ENCODE measurements around the gene ZNF668. TPM values are rescaled to one million over a fixed set of nuclear protein-coding genes. Genes with fewer than 3 reads are reported as not detected.

The ZNF668 gene
- total RNA-seq, 3 donors from 2014 or later (not counting 1 experiment from before 2014, with no cell fraction given), result 11.0 to 27.4 (median 22.6) TPM

- H3K36me3 Mint-ChIP-seq, result no peaks in the 10 kb centered on the region
- no peak for ATAC-seq
- peak overlapping the region in 1 of 2 donors; percentile 36 for H3K27ac Mint-ChIP-seq
- 95% methylated on average over 12 of the region's 12 CpGs for WGBS (ENCODE audit: insufficient coverage)
- H3K4me3 Mint-ChIP-seq, result peak overlapping the region; percentile 85
- TF ChIP-seq, protein P1, sequence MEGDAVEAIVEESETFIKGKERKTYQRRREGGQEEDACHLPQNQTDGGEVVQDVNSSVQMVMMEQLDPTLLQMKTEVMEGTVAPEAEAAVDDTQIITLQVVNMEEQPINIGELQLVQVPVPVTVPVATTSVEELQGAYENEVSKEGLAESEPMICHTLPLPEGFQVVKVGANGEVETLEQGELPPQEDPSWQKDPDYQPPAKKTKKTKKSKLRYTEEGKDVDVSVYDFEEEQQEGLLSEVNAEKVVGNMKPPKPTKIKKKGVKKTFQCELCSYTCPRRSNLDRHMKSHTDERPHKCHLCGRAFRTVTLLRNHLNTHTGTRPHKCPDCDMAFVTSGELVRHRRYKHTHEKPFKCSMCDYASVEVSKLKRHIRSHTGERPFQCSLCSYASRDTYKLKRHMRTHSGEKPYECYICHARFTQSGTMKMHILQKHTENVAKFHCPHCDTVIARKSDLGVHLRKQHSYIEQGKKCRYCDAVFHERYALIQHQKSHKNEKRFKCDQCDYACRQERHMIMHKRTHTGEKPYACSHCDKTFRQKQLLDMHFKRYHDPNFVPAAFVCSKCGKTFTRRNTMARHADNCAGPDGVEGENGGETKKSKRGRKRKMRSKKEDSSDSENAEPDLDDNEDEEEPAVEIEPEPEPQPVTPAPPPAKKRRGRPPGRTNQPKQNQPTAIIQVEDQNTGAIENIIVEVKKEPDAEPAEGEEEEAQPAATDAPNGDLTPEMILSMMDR (IDR thresholded peaks at IDR 0.05), result no peak
- H3K27me3 Mint-ChIP-seq (ENCODE audit: low read depth in 2 of 2), result no peaks in the 10 kb centered on the region
- peaks cover 19 to 29% of the 10 kb centered on the region in 2 donors for H3K4me1 Mint-ChIP-seq
- DNase-seq, result no peak
- H3K9me3 ChIP-seq (ENCODE audit: control insufficient read depth, insufficient read depth, low read length), result no peaks in the 10 kb centered on the region
- H3K4me3 ChIP-seq (ENCODE audit: low read length), result no peak overlapping the region
- H3K27ac ChIP-seq (ENCODE audit: low read length), result no peak overlapping the region
- H3K36me3 ChIP-seq (ENCODE audit: control insufficient read depth, insufficient read depth, low read length), result peaks cover 23% of the 10 kb centered on the region
- H3K27me3 ChIP-seq (ENCODE audit: control insufficient read depth, insufficient read depth, low read length), result no peaks in the 10 kb centered on the region
- peaks cover 28% of the 10 kb centered on the region for H3K4me1 ChIP-seq (ENCODE audit: control insufficient read depth, insufficient read depth, low read length)
- H3K9me3 Mint-ChIP-seq, result no peaks in the 10 kb centered on the region
- intact Hi-C loops (cut with micrococcal nuclease), result loop anchor here (5.0 to 10.0 kb wide), 2 partner anchors 33 to 75 kb away; partner anchors contain the start of gene FUS
Measured at GRCh38 chr16:31109622-31110021, 35.6 kb upstream of the ZNF668 start.

DNA sequence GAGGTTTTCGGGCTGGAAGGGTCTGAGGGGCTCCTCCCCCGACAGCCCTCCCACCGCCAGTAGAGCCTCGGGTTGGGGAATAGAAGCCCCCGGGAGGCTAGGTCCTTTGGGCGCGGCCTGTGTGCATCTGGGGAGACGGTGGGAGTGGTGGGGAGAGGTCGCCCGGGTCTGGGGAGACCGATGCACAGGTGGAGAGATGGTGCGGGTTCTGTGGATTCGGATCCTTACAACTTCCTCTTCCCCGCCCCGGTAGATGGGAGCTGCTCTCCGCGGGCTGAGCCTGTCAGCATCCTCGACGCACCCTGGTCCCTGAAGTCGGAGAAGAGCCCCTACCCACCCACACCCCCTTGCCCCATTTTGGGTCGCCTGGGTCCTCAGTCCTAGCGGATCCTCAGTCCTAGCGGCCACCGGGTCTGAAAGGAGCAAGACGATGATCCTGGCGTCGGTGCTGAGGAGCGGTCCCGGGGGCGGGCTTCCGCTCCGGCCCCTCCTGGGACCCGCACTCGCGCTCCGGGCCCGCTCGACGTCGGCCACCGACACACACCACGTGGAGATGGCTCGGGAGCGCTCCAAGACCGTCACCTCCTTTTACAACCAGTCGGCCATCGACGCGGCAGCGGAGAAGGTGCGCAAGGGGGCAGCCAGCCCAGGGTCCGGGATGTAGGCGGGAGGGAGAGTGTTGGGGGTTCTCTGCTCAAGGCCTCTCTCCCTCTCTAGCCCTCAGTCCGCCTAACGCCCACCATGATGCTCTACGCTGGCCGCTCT is 34.9 kb upstream of the ZNF668 start:
- H3K36me3 ChIP-seq (ENCODE audit: control insufficient read depth, insufficient read depth, low read length), result peaks cover 23% of the 10 kb centered on the region
- TF ChIP-seq, protein P1 (IDR thresholded peaks at IDR 0.05), result no peak
- Mint-ChIP-seq H3K27me3 (ENCODE audit: low read depth in 2 of 2) (no peaks in the 10 kb centered on the region), H3K9me3 (no peaks in the 10 kb centered on the region), H3K27ac (peak overlapping the region in 1 of 2 donors; percentile 36), H3K36me3 (no peaks in the 10 kb centered on the region), H3K4me1 (peaks cover 19 to 29% of the 10 kb centered on the region in 2 donors), H3K4me3 (peak overlapping the region; percentile 85)
- ATAC-seq (no peak), DNase-seq (no peak)
- 57% methylated on average over 57 of the region's 57 CpGs for WGBS (ENCODE audit: insufficient coverage)
- H3K27me3 ChIP-seq (ENCODE audit: control insufficient read depth, insufficient read depth, low read length), result no peaks in the 10 kb centered on the region
- H3K4me1 ChIP-seq (ENCODE audit: control insufficient read depth, insufficient read depth, low read length), result peaks cover 28% of the 10 kb centered on the region
- no peak overlapping the region for H3K27ac ChIP-seq (ENCODE audit: low read length)
- intact Hi-C loops (cut with micrococcal nuclease), result loop anchor here (5.0 kb wide), 1 partner anchor 33 kb away; no protein-coding TSS in a partner anchor
- H3K9me3 ChIP-seq (ENCODE audit: control insufficient read depth, insufficient read depth, low read length), result no peaks in the 10 kb centered on the region
- peak overlapping the region; percentile 45 for H3K4me3 ChIP-seq (ENCODE audit: low read length)

DNA sequence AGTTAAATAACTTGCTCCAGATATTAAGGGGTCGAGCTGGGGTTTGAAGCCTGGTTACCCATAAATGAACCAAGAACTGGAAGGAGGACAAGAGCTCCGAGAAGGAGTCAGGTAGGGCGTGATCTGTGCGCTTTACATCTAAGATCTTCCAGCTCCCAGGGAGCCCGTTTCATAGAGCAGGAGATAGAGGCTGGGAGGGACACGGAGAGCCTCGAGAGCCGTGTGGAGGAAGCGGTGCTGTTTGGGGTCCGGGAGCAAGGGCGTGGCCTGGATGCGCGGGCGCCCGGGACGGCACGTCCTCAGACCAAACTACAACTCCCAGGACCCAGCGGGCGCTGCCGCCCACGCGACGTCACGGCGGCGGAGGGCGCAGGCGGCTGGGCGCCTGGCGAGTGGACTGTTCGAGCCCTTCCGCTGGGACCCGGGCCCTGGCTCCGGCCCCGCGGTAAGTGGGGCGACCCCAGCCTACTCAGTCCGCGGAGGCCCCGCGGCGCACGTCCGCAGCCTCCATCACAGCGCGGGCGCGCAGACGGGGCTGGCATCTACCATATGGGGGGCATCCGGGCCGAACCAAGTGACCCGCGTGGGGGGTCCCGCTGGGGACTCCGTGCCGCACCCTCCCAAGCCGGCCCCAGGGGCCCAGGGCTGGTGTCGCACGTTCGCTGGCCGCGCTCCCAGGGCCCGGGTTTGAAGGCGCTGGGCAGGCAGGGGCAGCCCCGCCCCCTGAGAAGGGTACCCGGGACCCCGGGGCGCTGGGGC is 34.2 kb upstream of the ZNF668 start, which contains the start of gene BCKDK:
Gene BCKDK (plus strand): TSS at position 352 of the 759 bp plus-strand sequence. CDS start 838 bp downstream, outside the sequence.
- TF ChIP-seq, protein P1 (IDR thresholded peaks at IDR 0.05), result no peak
- no peaks in the 10 kb centered on the region for H3K27me3 Mint-ChIP-seq (ENCODE audit: low read depth in 2 of 2)
- intact Hi-C loops (cut with micrococcal nuclease), result loop anchor here (5.0 kb wide), 1 partner anchor 34 kb away; no protein-coding TSS in a partner anchor
- H3K36me3 ChIP-seq (ENCODE audit: control insufficient read depth, insufficient read depth, low read length), result peaks cover 23% of the 10 kb centered on the region
- H3K36me3 Mint-ChIP-seq, result no peaks in the 10 kb centered on the region
- H3K4me3 Mint-ChIP-seq, result peak within 1 kb of the TSS; percentile 89
- no peaks in the 10 kb centered on the region for H3K9me3 ChIP-seq (ENCODE audit: control insufficient read depth, insufficient read depth, low read length)
- H3K27ac ChIP-seq (ENCODE audit: low read length), result peak within 1 kb of the TSS; percentile 26
- peak within 1 kb of the TSS; percentile 45 for H3K4me3 ChIP-seq (ENCODE audit: low read length)
- ATAC-seq (peak; percentile 67 to 70 (median 69)), DNase-seq (peak; percentile 47 to 74)
- no peaks in the 10 kb centered on the region for H3K27me3 ChIP-seq (ENCODE audit: control insufficient read depth, insufficient read depth, low read length)
- peaks cover 28% of the 10 kb centered on the region for H3K4me1 ChIP-seq (ENCODE audit: control insufficient read depth, insufficient read depth, low read length)
- whole genome bisulfite sequencing (ENCODE audit: insufficient coverage), result 4% methylated on average over 68 of the region's 68 CpGs
- peaks cover 19 to 25% of the 10 kb centered on the region in 2 donors for H3K4me1 Mint-ChIP-seq
- peak within 1 kb of the TSS; percentile 64 to 76 for H3K27ac Mint-ChIP-seq
- H3K9me3 Mint-ChIP-seq, result no peaks in the 10 kb centered on the region
